Activated naive CD4-positive, alpha-beta T cell treated with anti-CD3 and anti-CD28 coated beads, Interleukin-2, amount 50 U/mL, for 24 hours (primary cell): ENCODE measurements around the gene TMEM179.

Source experiments
- H3K27ac Mint-ChIP-seq: one replicate; pipeline ENCODE4 v1.8.0; 2021; ENCODE audit warnings: mild to moderate bottlenecking, mixed read lengths
- H3K27me3 Mint-ChIP-seq: one replicate; pipeline ENCODE4 v1.8.0; 2021; ENCODE audit warnings: mixed read lengths
- H3K36me3 Mint-ChIP-seq: one replicate; pipeline ENCODE4 v1.8.0; 2021; ENCODE audit warnings: mixed read lengths
- H3K4me1 Mint-ChIP-seq: one replicate; pipeline ENCODE4 v1.8.0; 2021; ENCODE audit warnings: mixed read lengths
- H3K4me3 Mint-ChIP-seq: one replicate; pipeline ENCODE4 v1.8.0; 2021; ENCODE audit warnings: mild to moderate bottlenecking, mixed read lengths
- H3K9me3 Mint-ChIP-seq: one replicate; pipeline ENCODE4 v1.8.0; 2021; ENCODE audit warnings: mixed read lengths

Gene TMEM179

GRCh38 chr14:104596451-104596918 is 8.1 kb downstream of the TMEM179 start:
- Mint-ChIP-seq H3K4me1 (peaks cover 4% of the 10 kb centered on the region), H3K9me3 (no peaks in the 10 kb centered on the region), H3K27ac (no peak overlapping the region), H3K27me3 (peaks cover 7% of the 10 kb centered on the region), H3K4me3 (no peak overlapping the region), H3K36me3 (no peaks in the 10 kb centered on the region)

DNA sequence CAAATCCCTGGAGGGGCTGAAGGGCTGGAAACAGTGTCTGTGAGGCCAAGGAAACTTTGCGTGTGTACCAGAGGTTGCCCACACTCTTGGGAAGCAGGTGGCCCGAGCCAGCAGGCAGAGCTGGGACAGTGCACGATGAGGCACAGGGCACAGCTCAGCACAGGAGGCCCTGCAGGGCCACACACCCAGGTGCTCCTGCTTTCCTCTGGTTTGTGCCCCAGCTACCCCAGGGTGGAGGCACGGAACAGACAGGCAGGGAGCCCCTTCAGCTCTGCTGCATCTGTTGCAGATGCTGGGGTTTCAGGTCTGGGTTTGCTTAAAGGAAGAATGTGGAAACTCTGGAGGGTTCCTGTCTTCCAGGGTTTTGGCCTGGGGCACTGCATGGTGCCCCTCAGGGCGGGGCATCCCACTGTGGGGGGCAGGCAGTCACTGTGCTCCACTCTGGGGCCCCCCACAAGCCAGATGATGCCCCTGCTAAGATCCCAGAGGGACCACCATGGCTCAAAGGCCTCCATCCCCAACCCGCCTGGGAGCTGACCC is 8.6 kb downstream of the TMEM179 start:
- Mint-ChIP-seq H3K27ac (no peak overlapping the region), H3K27me3 (peaks cover 7% of the 10 kb centered on the region), H3K36me3 (no peaks in the 10 kb centered on the region), H3K9me3 (no peaks in the 10 kb centered on the region), H3K4me3 (no peak overlapping the region), H3K4me1 (peaks cover 4% of the 10 kb centered on the region)

DNA sequence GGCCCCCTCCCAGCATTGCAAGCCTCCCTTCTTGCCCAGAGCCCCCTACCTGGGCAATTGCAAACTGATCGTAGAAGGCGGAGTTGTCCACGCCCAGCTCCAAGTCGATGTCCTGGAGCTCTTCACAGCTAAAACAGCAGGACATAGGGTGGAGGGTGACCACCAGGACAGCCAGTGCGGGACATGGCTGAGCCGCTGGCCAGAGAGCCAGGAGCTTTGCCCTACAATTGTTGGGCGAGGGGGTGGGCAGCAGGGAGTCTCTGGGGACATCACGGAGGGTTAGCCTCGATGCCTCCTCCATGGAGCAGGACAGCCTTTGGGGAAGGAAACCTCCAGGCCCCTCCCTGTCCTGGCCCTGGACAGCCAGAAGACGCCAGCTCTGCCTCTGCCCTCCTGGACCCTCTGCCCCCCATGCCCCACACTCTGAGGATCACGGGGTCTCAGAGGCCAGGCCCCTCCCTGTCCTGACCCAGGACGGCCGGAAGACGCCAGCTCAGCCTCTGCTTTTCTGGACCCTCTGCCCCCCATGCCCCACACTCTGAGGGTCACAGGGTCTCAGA is 9.4 kb downstream of the TMEM179 start:
- H3K9me3 Mint-ChIP-seq = no peaks in the 10 kb centered on the region
- H3K27ac Mint-ChIP-seq = no peak overlapping the region
- H3K36me3 Mint-ChIP-seq = no peaks in the 10 kb centered on the region
- H3K4me3 Mint-ChIP-seq = no peak overlapping the region
- peaks cover 1% of the 10 kb centered on the region for H3K27me3 Mint-ChIP-seq
- H3K4me1 Mint-ChIP-seq = no peaks in the 10 kb centered on the region

GRCh38 chr14:104594310-104595046 is 10.1 kb downstream of the TMEM179 start:
- H3K4me3 Mint-ChIP-seq = no peak overlapping the region
- no peaks in the 10 kb centered on the region for H3K9me3 Mint-ChIP-seq
- peaks cover 1% of the 10 kb centered on the region for H3K27me3 Mint-ChIP-seq
- no peaks in the 10 kb centered on the region for H3K4me1 Mint-ChIP-seq
- no peaks in the 10 kb centered on the region for H3K36me3 Mint-ChIP-seq
- no peak overlapping the region for H3K27ac Mint-ChIP-seq

GRCh38 chr14:104593710-104594136 is 10.8 kb downstream of the TMEM179 start:
- peaks cover 1% of the 10 kb centered on the region for H3K27me3 Mint-ChIP-seq
- H3K27ac Mint-ChIP-seq = no peak overlapping the region
- H3K4me1 Mint-ChIP-seq = no peaks in the 10 kb centered on the region

GRCh38 chr14:104593241-104593701 is 11.3 kb downstream of the TMEM179 start:
- Mint-ChIP-seq H3K4me1 (no peaks in the 10 kb centered on the region), H3K4me3 (no peak overlapping the region), H3K36me3 (no peaks in the 10 kb centered on the region), H3K27ac (no peak overlapping the region), H3K27me3 (peaks cover 1% of the 10 kb centered on the region), H3K9me3 (no peaks in the 10 kb centered on the region)

More at GRCh38 chr14:104593710-104594136, 10.8 kb downstream of the TMEM179 start:
- Mint-ChIP-seq H3K36me3 (no peaks in the 10 kb centered on the region), H3K9me3 (no peaks in the 10 kb centered on the region), H3K4me3 (no peak overlapping the region)

DNA sequence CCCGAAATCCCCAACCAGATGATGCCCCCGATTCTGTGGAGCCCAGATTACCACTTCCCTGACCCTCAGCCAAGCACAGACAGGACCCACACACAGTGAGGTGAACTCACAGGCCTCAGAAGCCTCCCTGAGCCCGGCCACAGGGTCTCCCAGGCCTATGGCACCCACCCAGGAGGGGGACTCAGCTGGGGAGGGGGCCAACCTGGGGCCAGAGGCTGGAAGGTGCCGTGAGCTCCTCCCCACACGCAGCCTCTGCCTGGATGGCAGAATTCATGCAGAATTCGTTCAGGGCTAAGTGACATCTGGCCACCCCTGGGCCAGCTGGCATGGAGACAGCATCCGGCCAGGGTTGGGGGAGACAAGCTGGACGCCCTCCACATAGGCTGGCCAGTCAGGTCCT is 11.8 kb downstream of the TMEM179 start:
- Mint-ChIP-seq H3K36me3 (no peaks in the 10 kb centered on the region), H3K4me3 (no peak overlapping the region), H3K27ac (no peak overlapping the region), H3K4me1 (no peaks in the 10 kb centered on the region), H3K9me3 (no peaks in the 10 kb centered on the region), H3K27me3 (peaks cover 1% of the 10 kb centered on the region)

GRCh38 chr14:104592292-104592672 is 12.3 kb downstream of the TMEM179 start:
- H3K27ac Mint-ChIP-seq = no peak overlapping the region
- no peaks in the 10 kb centered on the region for H3K36me3 Mint-ChIP-seq
- H3K4me1 Mint-ChIP-seq = no peaks in the 10 kb centered on the region
- H3K9me3 Mint-ChIP-seq = no peaks in the 10 kb centered on the region
- peaks cover 1% of the 10 kb centered on the region for H3K27me3 Mint-ChIP-seq
- no peak overlapping the region for H3K4me3 Mint-ChIP-seq

GRCh38 chr14:104591506-104592291 is 12.9 kb downstream of the TMEM179 start:
- Mint-ChIP-seq H3K4me3 (no peak overlapping the region), H3K27ac (no peak overlapping the region), H3K36me3 (no peaks in the 10 kb centered on the region), H3K9me3 (no peaks in the 10 kb centered on the region), H3K4me1 (no peaks in the 10 kb centered on the region), H3K27me3 (peaks cover 1% of the 10 kb centered on the region)

- Mint-ChIP-seq H3K27ac (no peak overlapping the region), H3K27me3 (no peaks in the 10 kb centered on the region), H3K4me1 (no peaks in the 10 kb centered on the region), H3K4me3 (no peak overlapping the region), H3K36me3 (no peaks in the 10 kb centered on the region), H3K9me3 (no peaks in the 10 kb centered on the region)
Measured at GRCh38 chr14:104591031-104591430, 13.5 kb downstream of the TMEM179 start.

DNA sequence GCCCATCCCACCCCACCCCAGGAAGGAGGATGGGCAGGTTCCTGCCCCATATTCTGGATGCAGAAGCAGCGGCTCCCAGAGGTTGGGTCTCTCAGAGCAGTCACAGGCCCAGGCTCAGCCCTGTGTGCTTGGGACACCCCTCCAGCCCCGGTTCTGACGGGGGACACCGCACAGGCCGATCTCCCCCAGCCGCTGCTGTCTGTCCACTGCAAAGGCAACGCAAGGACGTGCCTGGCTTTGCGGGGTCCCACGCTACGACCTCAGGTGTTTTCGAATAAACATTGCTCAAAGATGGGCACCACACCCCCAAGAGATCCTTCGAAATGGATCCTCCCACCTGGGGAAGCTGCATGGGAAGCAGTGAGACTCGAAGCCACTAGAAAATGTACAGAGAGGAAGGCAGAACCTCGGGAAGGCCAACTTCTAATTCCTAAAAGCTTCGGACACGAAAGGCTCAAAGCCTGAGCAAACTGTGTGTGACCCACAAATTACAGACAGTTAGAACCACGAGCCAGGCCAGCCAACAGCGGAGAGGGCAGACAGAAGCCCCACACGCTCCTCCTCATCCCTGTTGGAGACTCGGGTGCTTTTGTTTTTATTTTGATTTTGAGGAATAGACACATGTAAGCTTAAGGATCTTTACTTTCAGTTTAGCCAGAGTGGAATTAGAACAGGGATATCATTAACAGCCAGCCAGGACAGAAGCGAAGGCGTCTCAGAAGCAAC is 14.2 kb downstream of the TMEM179 start:
- no peaks in the 10 kb centered on the region for H3K9me3 Mint-ChIP-seq
- H3K27me3 Mint-ChIP-seq = no peaks in the 10 kb centered on the region
- no peaks in the 10 kb centered on the region for H3K4me1 Mint-ChIP-seq
- no peak overlapping the region for H3K27ac Mint-ChIP-seq
- no peaks in the 10 kb centered on the region for H3K36me3 Mint-ChIP-seq
- no peak overlapping the region for H3K4me3 Mint-ChIP-seq

GRCh38 chr14:104589338-104590195 is 15.0 kb downstream of the TMEM179 start:
- no peaks in the 10 kb centered on the region for H3K9me3 Mint-ChIP-seq
- peaks cover 1% of the 10 kb centered on the region for H3K27me3 Mint-ChIP-seq
- H3K4me1 Mint-ChIP-seq = no peaks in the 10 kb centered on the region
- no peaks in the 10 kb centered on the region for H3K36me3 Mint-ChIP-seq
- H3K4me3 Mint-ChIP-seq = no peak overlapping the region
- H3K27ac Mint-ChIP-seq = no peak overlapping the region

GRCh38 chr14:104588066-104588857 is 16.3 kb downstream of the TMEM179 start:
- Mint-ChIP-seq H3K27ac (no peak overlapping the region), H3K4me3 (no peak overlapping the region), H3K27me3 (peaks cover 1% of the 10 kb centered on the region), H3K4me1 (no peaks in the 10 kb centered on the region), H3K9me3 (no peaks in the 10 kb centered on the region), H3K36me3 (no peaks in the 10 kb centered on the region)

DNA sequence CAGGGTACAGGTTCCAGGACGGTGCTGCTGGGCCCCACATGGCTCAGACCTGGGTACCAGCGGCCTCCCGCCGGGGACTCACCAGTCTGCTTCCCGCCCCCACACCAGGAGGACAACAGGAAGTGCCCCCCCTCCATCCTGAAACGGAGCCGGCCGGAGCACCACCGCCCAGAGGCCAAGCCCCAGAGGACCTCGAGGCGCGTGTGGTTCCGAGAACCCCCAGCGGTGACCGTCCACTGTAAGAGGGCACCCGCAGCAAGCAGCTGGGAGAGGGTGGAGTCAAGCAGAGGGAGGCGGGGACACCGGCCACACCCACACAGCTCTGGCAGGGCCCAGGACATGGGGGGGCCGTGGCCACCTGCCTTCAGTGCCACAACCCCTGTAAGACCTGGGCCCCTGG is 16.9 kb downstream of the TMEM179 start:
- H3K9me3 Mint-ChIP-seq = no peaks in the 10 kb centered on the region
- H3K4me1 Mint-ChIP-seq = no peaks in the 10 kb centered on the region
- H3K36me3 Mint-ChIP-seq = no peaks in the 10 kb centered on the region
- no peak overlapping the region for H3K4me3 Mint-ChIP-seq
- H3K27me3 Mint-ChIP-seq = peaks cover 1% of the 10 kb centered on the region
- H3K27ac Mint-ChIP-seq = no peak overlapping the region
